Transverse colon (tissue), 4 donors: ENCODE data around the gene CNKSR2. TPM values are rescaled to one million over a fixed set of nuclear protein-coding genes. Genes with fewer than 3 reads are reported as not detected.

ENCODE experiments used
- DNase-seq: peaks from one replicate; pipeline ENCODE4 v3.0.0-alpha.2; 2019
- H3K27ac ChIP-seq, 4 donors: fragments of 200-600 bp; sonication (generic); 2 replicates each; pipeline ENCODE4 v1.5.1; 2016 to 2018; ENCODE audit warnings: inconsistent platforms in 4 of 4
- H3K27me3 ChIP-seq: fragments of 200-600 bp; sonication (generic); 2 replicates; pipeline ENCODE4 v1.5.1; 2017; ENCODE audit warnings: inconsistent platforms
- H3K36me3 ChIP-seq, 4 donors: fragments of 200-600 bp; sonication (generic); 2 replicates each; pipeline ENCODE4 v1.5.1; 2017 to 2019; ENCODE audit warnings: inconsistent platforms in 4 of 4
- H3K4me1 ChIP-seq, 4 donors: fragments of 200-600 bp; sonication (generic); 2 replicates each; pipeline ENCODE4 v1.5.1; 2017 to 2020; ENCODE audit warnings: inconsistent platforms in 4 of 4
- H3K4me3 ChIP-seq, 4 donors: fragments of 200-600 bp; sonication (generic); 1 replicate in 1 of 4; 2 replicates in 3 of 4; pipeline versions ENCODE4 v1.5.1 to v1.6.1; 2017 to 2019; ENCODE audit warnings: inconsistent platforms in 4 of 4
- H3K9me3 ChIP-seq, 2 donors: fragments of 200-600 bp; sonication (generic); 2 replicates each; pipeline ENCODE4 v1.5.1; 2017 to 2019; ENCODE audit warnings: inconsistent platforms in 2 of 2
- EP300 ChIP-seq: sonication (generic); formaldehyde crosslinking; IDR thresholded peaks from one replicate; pipeline ENCODE4 v1.6.1; 2017; ENCODE audit warnings: antibody characterized with exemption, low read depth
- POLR2A ChIP-seq: fragments of 450-650 bp; IDR thresholded peaks from one replicate; pipeline ENCODE4 v1.6.1; 2016; ENCODE audit warnings: antibody characterized with exemption, mild to moderate bottlenecking, moderate library complexity
- POLR2AphosphoS5 ChIP-seq, 3 donors: sonication (generic); formaldehyde crosslinking; IDR thresholded peaks; one replicate each; pipeline ENCODE4 v1.6.1; 2016; ENCODE audit warnings: antibody characterized with exemption in 3 of 3
- WGBS, 2 donors: methylation state at CpG; one replicate each; pipeline ENCODE4 v1.1.5; 2018; ENCODE audit warnings: low coverage in 1 of 2; 5-methylcytosine and 5-hydroxymethylcytosine counted together
- in situ Hi-C, 4 donors: fragments of 200-750 bp; cut with MboI; loops; one replicate each; pipeline versions ENCODE4 v1.15.0 to v1.15.1; 2017; ENCODE audit warnings: low sequenced_read_pairs in 3 of 4, low pct_ligation_motif_present in 1 of 4, low pct_unique_long_range_greater_than_20kb in 1 of 4
- intact Hi-C: fragments of 100-400 bp; cut with DNase I; formaldehyde crosslinking; loops from one replicate; pipeline ENCODE4 v1.15.1; 2023; ENCODE audit warnings: low total_unique reads
- total RNA-seq, 4 donors: library from RNA; depleted of rRNA; stranded (reverse); fragments of >200 nt; gene quantifications; one replicate each; pipeline ENCODE4 v1.1.0, GENCODE V29; 2016
- TF ChIP-seq, protein P1 (sequence below), 5 experiments: fragments of 200-600 bp in 3 of 5; fragments of 450-650 bp in 2 of 5; sonication (generic) in 3 of 5; IDR thresholded peaks; 1 replicate in 2 of 5; 2 replicates in 3 of 5; pipeline ENCODE4 v1.5.1; 2016 to 2017; ENCODE audit warnings: antibody characterized with exemption in 5 of 5, inconsistent platforms in 3 of 5, mild to moderate bottlenecking in 2 of 5, moderate library complexity in 1 of 5

The CNKSR2 gene
- total RNA-seq, 4 donors from 2014 or later: 0.55 to 15.0 (median 2.7) TPM; not detected in 1

DNA sequence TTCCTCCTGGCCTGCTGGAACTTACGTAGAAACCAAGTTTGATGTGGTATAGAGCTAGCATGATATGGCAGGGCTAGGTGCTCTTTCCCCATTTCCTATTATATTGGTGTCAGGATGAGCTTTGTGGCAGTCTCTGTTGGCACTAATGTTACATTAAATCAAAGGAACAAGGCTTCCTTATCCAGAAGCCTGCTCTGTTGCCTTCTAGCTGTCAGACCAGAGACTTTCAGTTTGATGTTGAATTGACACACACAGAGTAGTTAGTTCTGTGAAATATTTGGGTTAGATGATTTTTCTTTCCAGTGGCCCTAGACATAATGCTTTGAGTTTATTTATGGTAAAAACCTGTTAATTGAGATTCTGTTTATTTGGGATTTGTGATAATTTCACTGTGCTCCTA, 10.0 kb downstream of the CNKSR2 start:
- in situ Hi-C loops (no loop called here), intact Hi-C loops (no loop called here)
- Histone ChIP-seq H3K36me3 (no peaks in the 10 kb centered on the region), H3K27ac (no peak overlapping the region), H3K27me3 (no peaks in the 10 kb centered on the region), H3K4me1 (no peaks in the 10 kb centered on the region), H3K9me3 (no peaks in the 10 kb centered on the region), H3K4me3 (no peak overlapping the region)
- 88 to 100% methylated on average over 1 of the region's 1 CpG for WGBS, 2 donors
- no peak for DNase-seq
- TF ChIP-seq POLR2A: no peak
- no peak for TF ChIP-seq POLR2AphosphoS5 (IDR thresholded peaks at IDR 0.05)
- no peak for TF ChIP-seq EP300
- TF ChIP-seq, protein P1, sequence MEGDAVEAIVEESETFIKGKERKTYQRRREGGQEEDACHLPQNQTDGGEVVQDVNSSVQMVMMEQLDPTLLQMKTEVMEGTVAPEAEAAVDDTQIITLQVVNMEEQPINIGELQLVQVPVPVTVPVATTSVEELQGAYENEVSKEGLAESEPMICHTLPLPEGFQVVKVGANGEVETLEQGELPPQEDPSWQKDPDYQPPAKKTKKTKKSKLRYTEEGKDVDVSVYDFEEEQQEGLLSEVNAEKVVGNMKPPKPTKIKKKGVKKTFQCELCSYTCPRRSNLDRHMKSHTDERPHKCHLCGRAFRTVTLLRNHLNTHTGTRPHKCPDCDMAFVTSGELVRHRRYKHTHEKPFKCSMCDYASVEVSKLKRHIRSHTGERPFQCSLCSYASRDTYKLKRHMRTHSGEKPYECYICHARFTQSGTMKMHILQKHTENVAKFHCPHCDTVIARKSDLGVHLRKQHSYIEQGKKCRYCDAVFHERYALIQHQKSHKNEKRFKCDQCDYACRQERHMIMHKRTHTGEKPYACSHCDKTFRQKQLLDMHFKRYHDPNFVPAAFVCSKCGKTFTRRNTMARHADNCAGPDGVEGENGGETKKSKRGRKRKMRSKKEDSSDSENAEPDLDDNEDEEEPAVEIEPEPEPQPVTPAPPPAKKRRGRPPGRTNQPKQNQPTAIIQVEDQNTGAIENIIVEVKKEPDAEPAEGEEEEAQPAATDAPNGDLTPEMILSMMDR (IDR thresholded peaks at IDR 0.05): no peak

DNA sequence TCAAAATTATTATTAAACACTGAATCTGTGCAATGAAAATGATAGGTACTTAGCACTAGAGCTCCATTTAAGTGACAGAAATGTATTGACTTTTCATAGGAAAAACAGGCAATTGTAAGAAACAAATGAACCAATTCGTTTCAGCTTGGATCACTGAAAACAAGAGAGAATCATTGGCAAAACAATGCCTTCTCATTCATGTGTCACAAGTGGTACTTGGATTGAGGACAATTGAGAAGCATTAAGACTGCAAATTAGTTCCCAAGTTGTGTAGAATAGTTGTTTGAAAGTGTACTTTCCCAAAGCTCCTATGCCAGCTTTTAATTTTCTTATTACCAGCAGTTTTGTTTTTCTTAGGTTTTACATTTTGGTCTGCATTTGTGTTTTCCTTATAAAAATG, 20.6 kb downstream of the CNKSR2 start:
- H3K27ac ChIP-seq: no peak overlapping the region
- no peaks in the 10 kb centered on the region for H3K27me3 ChIP-seq
- H3K9me3 ChIP-seq: no peaks in the 10 kb centered on the region
- in situ Hi-C loops (no loop called here), intact Hi-C loops (no loop called here)
- no peak overlapping the region for H3K4me3 ChIP-seq
- TF ChIP-seq POLR2AphosphoS5 (IDR thresholded peaks at IDR 0.05) (no peak), EP300 (no peak)
- 17% methylated on average over 1 of the region's 1 CpG; no CpG with 5 or more reads in 1 of the 2 donors for WGBS, 2 donors
- no peak for DNase-seq
- H3K4me1 ChIP-seq: no peaks in the 10 kb centered on the region
- H3K36me3 ChIP-seq: no peaks in the 10 kb centered on the region

DNA sequence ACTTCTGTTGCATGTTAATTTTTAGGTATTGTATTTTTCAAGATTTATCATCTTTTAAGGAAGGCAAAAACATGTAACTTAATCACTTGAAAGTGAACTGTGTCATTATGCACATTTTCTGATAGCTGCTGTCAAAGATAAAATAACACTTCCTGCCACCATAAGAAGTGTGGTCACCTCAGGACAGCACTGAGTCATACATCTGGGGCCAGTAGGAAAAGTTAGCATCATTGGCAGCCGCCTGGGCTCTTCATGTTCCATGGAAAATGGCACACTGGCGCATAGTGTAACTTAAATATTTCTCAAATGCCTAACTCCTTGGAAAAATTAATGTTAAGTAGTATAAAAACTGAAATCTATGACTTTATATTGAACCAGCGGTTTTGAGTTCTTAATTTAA, 24.2 kb downstream of the CNKSR2 start:
- intact Hi-C loops: no loop called here
- no peaks in the 10 kb centered on the region for H3K9me3 ChIP-seq
- H3K27me3 ChIP-seq: no peaks in the 10 kb centered on the region
- H3K27ac ChIP-seq: no peak overlapping the region
- H3K4me1 ChIP-seq: no peaks in the 10 kb centered on the region
- TF ChIP-seq EP300 (no peak), POLR2AphosphoS5 (IDR thresholded peaks at IDR 0.05) (no peak), POLR2A (no peak)
- TF ChIP-seq, protein P1 (IDR thresholded peaks at IDR 0.05): no peak
- H3K36me3 ChIP-seq: no peaks in the 10 kb centered on the region
- DNase-seq: no peak
- 65 to 100% methylated on average over 1 to 3 of the region's 3 CpGs for whole genome bisulfite sequencing, 2 donors
- H3K4me3 ChIP-seq: no peak overlapping the region
- in situ Hi-C loops: no loop called here

DNA sequence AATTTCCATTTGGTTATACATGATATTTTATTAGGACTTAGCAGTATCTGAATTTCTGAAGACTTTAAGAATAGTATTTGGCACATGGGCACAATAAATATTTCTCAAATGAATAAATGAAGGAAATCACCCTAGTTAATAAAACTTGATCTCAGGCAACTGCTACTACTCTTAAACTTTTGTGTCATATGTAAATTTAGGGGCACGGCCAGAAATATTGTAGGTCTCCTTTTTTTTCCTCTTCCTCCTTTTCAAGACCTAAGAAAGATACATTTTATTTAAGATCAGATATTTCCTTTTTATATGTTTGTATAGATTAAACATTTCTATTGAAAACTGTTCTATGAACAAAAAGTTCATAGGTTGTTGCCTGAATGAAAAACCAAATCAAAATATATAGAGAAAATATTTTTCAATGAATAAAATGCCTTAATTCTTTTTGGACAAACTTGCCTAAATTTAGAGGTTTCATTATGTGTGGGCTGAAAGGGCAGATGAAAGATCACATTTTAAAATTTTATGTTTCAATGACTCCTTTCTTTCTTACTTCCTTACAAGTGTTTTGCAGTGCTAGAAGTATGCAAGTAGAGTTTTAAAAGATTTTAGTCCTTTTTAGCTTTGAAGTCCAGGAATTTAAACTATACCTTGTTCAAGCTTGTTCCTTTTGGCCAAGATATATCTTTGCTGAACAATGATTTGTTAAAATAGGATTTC, 26.3 kb downstream of the CNKSR2 start:
- WGBS, 2 donors: 75 to 89% methylated on average over 1 of the region's 1 CpG
- TF ChIP-seq, protein P1 (IDR thresholded peaks at IDR 0.05): no peak
- no peak overlapping the region for H3K4me3 ChIP-seq

DNA sequence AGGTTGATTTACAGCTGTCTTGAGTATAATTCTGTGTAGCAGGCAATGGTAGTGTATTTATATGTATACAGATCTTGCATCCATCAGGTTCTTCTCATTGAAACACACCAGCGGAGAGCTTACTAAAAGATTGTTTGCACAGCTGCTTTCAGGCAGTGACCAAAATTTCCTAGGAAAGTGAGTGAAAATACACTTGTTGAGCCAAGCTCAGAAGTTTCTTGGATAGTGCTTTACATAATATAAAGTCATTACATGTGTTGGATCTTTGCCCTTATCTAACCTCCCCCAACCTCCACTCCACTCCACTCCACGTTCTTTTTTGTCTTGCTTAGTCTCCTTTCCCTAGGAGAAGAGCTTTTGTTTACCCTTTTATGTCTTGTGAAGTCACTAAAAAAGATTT, 34.1 kb downstream of the CNKSR2 start:
- intact Hi-C loops (no loop called here), in situ Hi-C loops (no loop called here)
- no peak for DNase-seq
- no peak overlapping the region for H3K27ac ChIP-seq
- no peaks in the 10 kb centered on the region for H3K27me3 ChIP-seq
- no peaks in the 10 kb centered on the region for H3K4me1 ChIP-seq
- H3K36me3 ChIP-seq: no peaks in the 10 kb centered on the region
- TF ChIP-seq POLR2AphosphoS5 (IDR thresholded peaks at IDR 0.05) (no peak), POLR2A (no peak), EP300 (no peak)
- TF ChIP-seq, protein P1 (IDR thresholded peaks at IDR 0.05): no peak
- H3K4me3 ChIP-seq: no peak overlapping the region
- WGBS, 2 donors: 19 to 40% methylated on average over 2 of the region's 2 CpGs
- no peaks in the 10 kb centered on the region for H3K9me3 ChIP-seq

More for the DNA sequence above, 26.3 kb downstream of the CNKSR2 start:
- no peak overlapping the region for H3K27ac ChIP-seq
- H3K9me3 ChIP-seq: no peaks in the 10 kb centered on the region
- intact Hi-C loops: no loop called here
- in situ Hi-C loops: no loop called here
- no peaks in the 10 kb centered on the region for H3K4me1 ChIP-seq
- no peaks in the 10 kb centered on the region for H3K36me3 ChIP-seq
- DNase-seq: no peak
- no peaks in the 10 kb centered on the region for H3K27me3 ChIP-seq
